HG02840 (cell line): ENCODE measurements around the gene GTPBP4.

Source experiments
- ATAC-seq: cut with Tn5 transposase; IDR thresholded peaks from one replicate; pipeline ENCODE4 v1.9.1; 2021; ENCODE audit warnings: mild to moderate bottlenecking, moderate library complexity, moderate number of reproducible peaks; ENCODE audit not compliant: unreplicated experiment, low FRiP score

GTPBP4 gene

GRCh38 chr10:987870-988666 lies at the start of gene GTPBP4:
GTPBP4 (plus strand) TSS chr10:988434; CDS start chr10:988480, 46 bp downstream.
- ATAC-seq, result peak; percentile 91

GRCh38 chr10:938941-939678 lies 49.1 kb upstream of the GTPBP4 start:
- no peak for ATAC-seq

GRCh38 chr10:943334-944033 lies 44.8 kb upstream of the GTPBP4 start:
- peak; percentile 35 for ATAC-seq

- no peak for ATAC-seq
Observed at GRCh38 chr10:944034-944831, 44.0 kb upstream of the GTPBP4 start.

- ATAC-seq, result no peak
Observed at GRCh38 chr10:945778-946177, 42.5 kb upstream of the GTPBP4 start.

GRCh38 chr10:947051-947450 lies 41.2 kb upstream of the GTPBP4 start:
- ATAC-seq, result no peak

- no peak for ATAC-seq
Observed at GRCh38 chr10:947881-948280, 40.4 kb upstream of the GTPBP4 start.

GRCh38 chr10:948347-948746 lies 39.9 kb upstream of the GTPBP4 start:
- no peak for ATAC-seq

- ATAC-seq, result no peak
Observed at GRCh38 chr10:949446-949845, 38.8 kb upstream of the GTPBP4 start.

GRCh38 chr10:953836-954235 lies 34.4 kb upstream of the GTPBP4 start:
- ATAC-seq, result no peak

- ATAC-seq, result no peak
Observed at GRCh38 chr10:954396-954795, 33.8 kb upstream of the GTPBP4 start.

GRCh38 chr10:955127-955819 lies 33.0 kb upstream of the GTPBP4 start:
- no peak for ATAC-seq

GRCh38 chr10:955820-956217 lies 32.4 kb upstream of the GTPBP4 start:
- ATAC-seq, result no peak

GRCh38 chr10:958106-958505 lies 30.1 kb upstream of the GTPBP4 start:
- no peak for ATAC-seq

- no peak for ATAC-seq
Observed at GRCh38 chr10:958856-959255, 29.4 kb upstream of the GTPBP4 start.

GRCh38 chr10:962342-962741 lies 25.9 kb upstream of the GTPBP4 start:
- no peak for ATAC-seq

- ATAC-seq, result no peak
Observed at GRCh38 chr10:963186-963585, 25.0 kb upstream of the GTPBP4 start.

GRCh38 chr10:963655-964054 lies 24.6 kb upstream of the GTPBP4 start:
- no peak for ATAC-seq

- ATAC-seq, result no peak
Observed at GRCh38 chr10:964321-964987, 23.8 kb upstream of the GTPBP4 start.
